A673 (cell line): Measurements from ENCODE around the gene BRSK2. TPM values are rescaled to one million over a fixed set of nuclear protein-coding genes. Genes with fewer than 3 reads are reported as not detected.

Experiments
- BruUV-seq: library from RNA; stranded (reverse); fragments of 400-500 nt; replicated peaks from 2 replicates; lab custom pipeline; 2021; lab: Mats Ljungman, UMichigan
- CTCF ChIA-PET: fragments of 300-600 bp; sonication (Branson Sonifier 250); formaldehyde crosslinking; loops from one replicate; lab custom pipeline; 2022; ENCODE audit warnings: antibody characterized with exemption; lab: Charles Lee
- POLR2A ChIA-PET: fragments of 300-600 bp; sonication (Branson Sonifier 250); formaldehyde crosslinking; loops from one replicate; lab custom pipeline; 2022; ENCODE audit warnings: antibody characterized with exemption; ENCODE audit not compliant: low non-redundant PET; lab: Charles Lee
- DNase-seq: peaks from one replicate; pipeline ENCODE4 v3.0.0-alpha.2; 2015; ENCODE audit warnings: low spot score
- H3K27ac ChIP-seq: fragments of 200-600 bp; sonication (generic); 2 replicates; pipeline ENCODE4 v1.5.1; 2016; ENCODE audit warnings: mixed run types, low read depth, mild to moderate bottlenecking, mixed read lengths, antibody characterized with exemption, low read length; ENCODE audit not compliant: poor library complexity, severe bottlenecking
- H3K27me3 ChIP-seq: fragments of 200-600 bp; sonication (generic); replicated peaks from 2 replicates; pipeline ENCODE4 v1.6.1; 2017; ENCODE audit warnings: mixed run types, low read depth, mild to moderate bottlenecking, mixed read lengths, antibody characterized with exemption, low read length; ENCODE audit not compliant: insufficient read depth, poor library complexity
- H3K36me3 ChIP-seq: fragments of 200-600 bp; sonication (generic); 2 replicates; pipeline ENCODE4 v1.6.1; 2016; ENCODE audit warnings: mixed run types, mild to moderate bottlenecking, mixed read lengths, antibody characterized with exemption, low read length; ENCODE audit not compliant: insufficient read depth, poor library complexity, severe bottlenecking
- H3K4me1 ChIP-seq: fragments of 200-600 bp; sonication (generic); 2 replicates; pipeline ENCODE4 v1.6.1; 2017; ENCODE audit warnings: mixed run types, mild to moderate bottlenecking, mixed read lengths, antibody characterized with exemption, low read length; ENCODE audit not compliant: insufficient read depth, poor library complexity, severe bottlenecking
- H3K4me3 ChIP-seq: fragments of 200-600 bp; sonication (generic); 2 replicates; pipeline ENCODE4 v1.5.1; 2016; ENCODE audit warnings: low read depth, mixed run types, mild to moderate bottlenecking, mixed read lengths, low read length; ENCODE audit not compliant: poor library complexity, severe bottlenecking
- H3K9me3 ChIP-seq: fragments of 200-600 bp; sonication (generic); 2 replicates; pipeline ENCODE4 v1.6.1; 2016; ENCODE audit warnings: mixed run types, low read depth, mild to moderate bottlenecking, mixed read lengths, antibody characterized with exemption, low read length; ENCODE audit not compliant: poor library complexity, severe bottlenecking
- EZH2 ChIP-seq: fragments of 200-600 bp; sonication (generic); IDR thresholded peaks from 2 replicates; pipeline ENCODE4 v1.6.1; 2017; ENCODE audit warnings: borderline replicate concordance, low read depth, mild to moderate bottlenecking, mixed read lengths, antibody characterized with exemption, low read length; ENCODE audit not compliant: poor library complexity, severe bottlenecking
- intact Hi-C: fragments of 100-400 bp; cut with micrococcal nuclease; formaldehyde crosslinking; loops from one replicate; pipeline ENCODE4 v1.10.0; 2022; ENCODE audit not compliant: unreplicated experiment
- total RNA-seq: library from RNA; stranded (reverse); gene quantifications from 2 replicates; pipeline ENCODE4 v1.2.3, GENCODE V29; 2021
- TF ChIP-seq, protein P1 (sequence below): fragments of 300-800, 200-600 bp; sonication (generic); conservative IDR thresholded peaks from 2 replicates; pipeline ENCODE4 v1.5.1; 2017; ENCODE audit warnings: low read depth, mild to moderate bottlenecking, antibody characterized with exemption, low read length, moderate library complexity, mixed read lengths

BRSK2 gene
- total RNA-seq, 1 experiment from 2014 or later, result 2.2 TPM

DNA sequence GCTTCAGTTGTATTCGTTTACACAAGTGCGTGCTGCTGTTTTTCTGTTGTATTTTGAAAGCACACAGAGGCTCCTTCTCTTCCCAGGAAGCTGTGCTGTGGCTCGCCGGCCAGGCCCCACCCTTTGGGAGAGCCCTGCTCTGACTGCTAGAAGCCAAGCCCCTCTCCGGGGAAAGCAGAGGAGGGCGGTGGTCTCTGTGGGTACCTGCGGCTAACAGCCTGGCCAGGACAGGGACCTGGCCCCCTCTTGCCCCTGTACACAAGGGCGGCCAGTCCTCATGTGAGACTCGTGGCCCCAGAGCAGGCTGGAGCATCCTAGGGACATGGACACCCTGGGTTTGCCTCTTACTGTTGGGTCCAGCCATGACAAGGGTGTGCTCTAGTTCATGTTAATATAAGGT lies 82.0 kb downstream of the BRSK2 start:
- H3K27ac ChIP-seq, result no peak overlapping the region
- CTCF ChIA-PET, result no interaction called here
- POLR2A ChIA-PET, result no interaction called here
- H3K4me1 ChIP-seq, result no peaks in the 10 kb centered on the region
- no peak for TF ChIP-seq EZH2
- TF ChIP-seq, protein P1, sequence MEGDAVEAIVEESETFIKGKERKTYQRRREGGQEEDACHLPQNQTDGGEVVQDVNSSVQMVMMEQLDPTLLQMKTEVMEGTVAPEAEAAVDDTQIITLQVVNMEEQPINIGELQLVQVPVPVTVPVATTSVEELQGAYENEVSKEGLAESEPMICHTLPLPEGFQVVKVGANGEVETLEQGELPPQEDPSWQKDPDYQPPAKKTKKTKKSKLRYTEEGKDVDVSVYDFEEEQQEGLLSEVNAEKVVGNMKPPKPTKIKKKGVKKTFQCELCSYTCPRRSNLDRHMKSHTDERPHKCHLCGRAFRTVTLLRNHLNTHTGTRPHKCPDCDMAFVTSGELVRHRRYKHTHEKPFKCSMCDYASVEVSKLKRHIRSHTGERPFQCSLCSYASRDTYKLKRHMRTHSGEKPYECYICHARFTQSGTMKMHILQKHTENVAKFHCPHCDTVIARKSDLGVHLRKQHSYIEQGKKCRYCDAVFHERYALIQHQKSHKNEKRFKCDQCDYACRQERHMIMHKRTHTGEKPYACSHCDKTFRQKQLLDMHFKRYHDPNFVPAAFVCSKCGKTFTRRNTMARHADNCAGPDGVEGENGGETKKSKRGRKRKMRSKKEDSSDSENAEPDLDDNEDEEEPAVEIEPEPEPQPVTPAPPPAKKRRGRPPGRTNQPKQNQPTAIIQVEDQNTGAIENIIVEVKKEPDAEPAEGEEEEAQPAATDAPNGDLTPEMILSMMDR, result no peak
- BruUV-seq, result no TSS peak
- no peaks in the 10 kb centered on the region for H3K9me3 ChIP-seq
- intact Hi-C loops, result no loop called here
- H3K4me3 ChIP-seq, result no peak overlapping the region
- no peak for DNase-seq
- H3K27me3 ChIP-seq, result no peaks in the 10 kb centered on the region
- no peaks in the 10 kb centered on the region for H3K36me3 ChIP-seq

DNA sequence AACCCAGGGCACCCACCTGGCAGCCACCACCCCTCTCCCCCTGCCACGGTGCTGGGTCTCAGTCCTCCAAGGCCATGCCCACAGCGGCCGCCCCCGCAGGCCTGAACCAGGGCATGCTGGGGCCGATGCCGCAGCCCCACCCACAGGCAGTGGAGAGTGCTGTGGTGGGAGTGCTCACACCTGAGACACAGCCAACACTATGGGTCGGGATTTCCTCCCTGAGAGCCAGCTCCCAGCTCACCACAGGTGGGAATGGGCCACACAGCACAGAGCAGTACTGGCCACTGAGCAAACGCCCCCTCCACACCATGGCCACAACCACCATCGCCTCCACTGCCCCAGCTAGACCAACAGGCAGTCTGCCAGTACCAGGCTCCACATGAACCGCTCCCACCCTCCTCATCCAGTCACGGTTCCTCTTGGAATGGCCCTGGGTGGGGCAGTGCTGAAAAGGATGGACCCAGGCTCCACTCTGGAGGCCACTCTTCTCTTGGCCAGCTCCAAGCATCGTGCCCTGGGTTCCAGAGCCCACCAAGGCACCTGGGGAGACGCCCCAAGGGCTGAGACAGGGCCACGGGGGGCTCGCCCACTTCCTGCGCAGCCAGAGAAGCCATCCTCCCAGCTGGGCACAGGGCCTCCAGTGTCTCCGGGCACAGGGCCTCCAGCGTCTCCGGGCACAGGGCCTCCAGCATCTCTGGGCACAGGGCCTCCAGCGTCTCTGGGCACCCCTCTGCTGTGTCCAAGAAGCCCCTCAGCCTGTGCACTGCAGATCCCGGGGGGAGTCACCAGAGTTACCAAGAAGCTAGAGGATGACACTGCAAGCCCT lies 82.7 kb downstream of the BRSK2 start:
- CTCF ChIA-PET, result no interaction called here
- TF ChIP-seq, protein P1, result no peak
- TF ChIP-seq EZH2, result no peak
- no TSS peak for BruUV-seq

DNA sequence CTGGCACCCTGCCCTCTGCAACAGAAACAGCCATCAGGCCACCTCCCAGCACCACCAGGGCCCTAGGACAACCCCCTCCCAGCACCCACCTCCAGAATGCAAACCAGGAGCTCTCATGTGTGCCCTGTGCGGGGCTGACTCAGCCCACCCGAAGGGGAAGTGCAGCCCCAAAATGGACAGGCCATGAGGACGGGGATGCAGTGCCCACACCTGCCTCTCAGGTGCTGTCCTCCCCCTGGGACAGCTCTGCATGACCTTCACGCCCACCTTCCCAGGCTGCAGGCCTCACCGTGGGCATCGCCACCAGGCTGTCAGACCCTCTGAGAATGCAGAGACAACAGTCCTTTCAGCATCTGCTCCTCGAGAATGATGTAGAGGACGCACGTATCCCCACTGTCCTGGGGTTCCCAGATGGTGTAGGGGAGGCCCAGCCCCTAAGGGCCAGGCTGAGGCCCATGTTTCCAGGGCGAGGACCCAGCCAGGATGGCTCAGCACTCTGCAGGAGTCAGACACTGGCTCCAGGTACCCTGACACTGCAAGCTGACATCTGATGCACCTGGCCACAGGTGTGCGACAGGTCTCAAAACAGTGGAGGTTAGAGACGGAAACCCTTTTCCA lies 83.4 kb downstream of the BRSK2 start:
- BruUV-seq, result no TSS peak
- intact Hi-C loops, result no loop called here
- no peaks in the 10 kb centered on the region for H3K9me3 ChIP-seq
- H3K36me3 ChIP-seq, result no peaks in the 10 kb centered on the region
- H3K27me3 ChIP-seq, result no peaks in the 10 kb centered on the region
- ChIA-PET CTCF (no interaction called here), POLR2A (no interaction called here)
- H3K27ac ChIP-seq, result no peak overlapping the region
- no peak for DNase-seq
- TF ChIP-seq EZH2, result no peak
- TF ChIP-seq, protein P1, result no peak
- H3K4me1 ChIP-seq, result no peaks in the 10 kb centered on the region
- H3K4me3 ChIP-seq, result no peak overlapping the region

More for the DNA sequence above, 82.7 kb downstream of the BRSK2 start:
- H3K36me3 ChIP-seq, result no peaks in the 10 kb centered on the region
- H3K27ac ChIP-seq, result no peak overlapping the region
- intact Hi-C loops, result no loop called here
- DNase-seq, result no peak
- no peak overlapping the region for H3K4me3 ChIP-seq
- H3K4me1 ChIP-seq, result no peaks in the 10 kb centered on the region
- H3K27me3 ChIP-seq, result no peaks in the 10 kb centered on the region
- no peaks in the 10 kb centered on the region for H3K9me3 ChIP-seq
- POLR2A ChIA-PET, result no interaction called here
